Astrocyte (in vitro differentiated cells and primary cell): ENCODE measurements around the gene ACACB. TPM values are rescaled to one million over a fixed set of nuclear protein-coding genes. Genes with fewer than 3 reads are reported as not detected.

Experiments used
- DNase-seq: peaks from one replicate; pipeline ENCODE4 v3.0.0-alpha.2; 2010; ENCODE audit warnings: low read depth
- FAIRE-seq: peaks from 2 replicates; lab custom pipeline; 2011; peaks lifted over from hg19 to GRCh38; lab: Jason Lieb, UNC
- H2AFZ ChIP-seq: 2 replicates; pipeline ENCODE4 v1.6.0; 2012; ENCODE audit warnings: low read depth, low read length, inconsistent platforms
- H3K27ac ChIP-seq: 2 replicates; pipeline ENCODE4 v1.5.1; 2011; ENCODE audit warnings: low read depth, low read length, inconsistent platforms
- H3K27me3 ChIP-seq: 2 replicates; pipeline ENCODE4 v1.6.0; 2011; ENCODE audit warnings: low read length, inconsistent platforms; ENCODE audit not compliant: insufficient read depth
- H3K36me3 ChIP-seq: 2 replicates; pipeline ENCODE4 v1.5.1; 2011; ENCODE audit warnings: low read length, inconsistent platforms; ENCODE audit not compliant: insufficient read depth
- H3K4me1 ChIP-seq: 2 replicates; pipeline ENCODE4 v1.5.1; 2011; ENCODE audit warnings: low read length, inconsistent platforms; ENCODE audit not compliant: insufficient read depth
- H3K4me2 ChIP-seq: 2 replicates; pipeline ENCODE4 v1.6.0; 2012; ENCODE audit warnings: low read length, inconsistent platforms
- H3K4me3 ChIP-seq: 2 replicates; pipeline ENCODE4 v1.5.1; 2011; ENCODE audit warnings: low read depth, mild to moderate bottlenecking, low read length, inconsistent platforms; ENCODE audit not compliant: insufficient read depth
- H3K79me2 ChIP-seq: 2 replicates; pipeline ENCODE4 v1.6.0; 2012; ENCODE audit warnings: mild to moderate bottlenecking, low read length, inconsistent platforms; ENCODE audit not compliant: insufficient read depth
- H3K9ac ChIP-seq: 2 replicates; pipeline ENCODE4 v1.6.0; 2012; ENCODE audit warnings: mild to moderate bottlenecking, low read length, inconsistent platforms
- H3K9me3 ChIP-seq: 2 replicates; pipeline ENCODE4 v1.5.1; 2012; ENCODE audit warnings: low read depth, mild to moderate bottlenecking, low read length, inconsistent platforms; ENCODE audit not compliant: insufficient read depth
- H4K20me1 ChIP-seq: 2 replicates; pipeline ENCODE4 v1.6.0; 2012; ENCODE audit warnings: low read length, inconsistent platforms; ENCODE audit not compliant: insufficient read depth
- H3K27ac Mint-ChIP-seq: one replicate; pipeline ENCODE4 v1.8.0; 2021; ENCODE audit warnings: mild to moderate bottlenecking, mixed read lengths; ENCODE audit not compliant: unreplicated experiment
- H3K27me3 Mint-ChIP-seq: one replicate; pipeline ENCODE4 v1.8.0; 2021; ENCODE audit warnings: low read depth, mixed read lengths; ENCODE audit not compliant: unreplicated experiment
- H3K36me3 Mint-ChIP-seq: one replicate; pipeline ENCODE4 v1.8.0; 2021; ENCODE audit warnings: low read depth, mixed read lengths; ENCODE audit not compliant: unreplicated experiment
- H3K4me1 Mint-ChIP-seq: one replicate; pipeline ENCODE4 v1.8.0; 2021; ENCODE audit warnings: low read depth, mixed read lengths; ENCODE audit not compliant: unreplicated experiment
- H3K4me3 Mint-ChIP-seq: one replicate; pipeline ENCODE4 v1.8.0; 2021; ENCODE audit warnings: mild to moderate bottlenecking, moderate library complexity, mixed read lengths; ENCODE audit not compliant: unreplicated experiment
- H3K9me3 Mint-ChIP-seq: one replicate; pipeline ENCODE4 v1.8.0; 2021; ENCODE audit warnings: mild to moderate bottlenecking, mixed read lengths; ENCODE audit not compliant: unreplicated experiment
- EZH2 ChIP-seq: IDR thresholded peaks from 2 replicates; pipeline ENCODE4 v1.6.1; 2012; ENCODE audit warnings: mild to moderate bottlenecking, low read length, inconsistent platforms; ENCODE audit not compliant: insufficient read depth
- total RNA-seq: library from RNA; stranded (reverse); gene quantifications from 2 replicates; pipeline ENCODE4 v1.2.1, GENCODE V29; 2021
- TF ChIP-seq, protein P1 (sequence below): IDR thresholded peaks from 2 replicates; pipeline ENCODE4 v1.5.1; 2011; ENCODE audit warnings: low read depth, mild to moderate bottlenecking, inconsistent platforms, low read length, moderate library complexity; ENCODE audit not compliant: insufficient read depth

ACACB gene
- total RNA-seq, 1 donor from 2014 or later = 3.9 TPM

DNA sequence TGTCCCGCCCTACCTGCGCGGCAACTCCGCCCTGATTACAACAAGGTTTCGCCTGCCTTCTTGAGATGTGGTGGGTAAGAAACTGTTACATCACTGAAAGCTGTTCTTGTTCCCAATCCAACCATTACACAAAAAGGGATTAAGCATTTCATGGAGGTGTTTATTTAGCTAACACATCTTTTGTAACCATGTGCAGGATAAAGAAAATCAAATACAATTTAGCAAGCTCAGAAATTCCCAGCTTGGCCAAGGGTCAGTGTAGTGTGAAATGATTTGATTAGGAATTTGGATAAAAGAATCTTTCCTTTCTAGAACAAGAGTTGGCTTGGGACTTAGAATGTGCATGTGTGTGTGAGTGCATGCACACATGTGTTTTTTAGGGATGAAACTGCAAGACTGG, 186.4 kb downstream of the ACACB start:
- Histone ChIP-seq H3K9ac (no peak overlapping the region), H3K36me3 (no peaks in the 10 kb centered on the region), H3K4me3 (no peak overlapping the region), H3K9me3 (no peaks in the 10 kb centered on the region), H3K27me3 (peaks cover 35% of the 10 kb centered on the region), H3K4me1 (no peaks in the 10 kb centered on the region), H2AFZ (no peak overlapping the region), H4K20me1 (no peaks in the 10 kb centered on the region), H3K79me2 (no peaks in the 10 kb centered on the region), H3K4me2 (no peak overlapping the region), H3K27ac (no peak overlapping the region)
- Mint-ChIP-seq H3K27me3 (peaks cover 67% of the 10 kb centered on the region), H3K27ac (no peak overlapping the region), H3K9me3 (no peaks in the 10 kb centered on the region), H3K4me3 (no peak overlapping the region), H3K4me1 (no peaks in the 10 kb centered on the region), H3K36me3 (no peaks in the 10 kb centered on the region)
- DNase-seq (no peak), FAIRE-seq (no peak)
- no peak for TF ChIP-seq EZH2
- TF ChIP-seq, protein P1, sequence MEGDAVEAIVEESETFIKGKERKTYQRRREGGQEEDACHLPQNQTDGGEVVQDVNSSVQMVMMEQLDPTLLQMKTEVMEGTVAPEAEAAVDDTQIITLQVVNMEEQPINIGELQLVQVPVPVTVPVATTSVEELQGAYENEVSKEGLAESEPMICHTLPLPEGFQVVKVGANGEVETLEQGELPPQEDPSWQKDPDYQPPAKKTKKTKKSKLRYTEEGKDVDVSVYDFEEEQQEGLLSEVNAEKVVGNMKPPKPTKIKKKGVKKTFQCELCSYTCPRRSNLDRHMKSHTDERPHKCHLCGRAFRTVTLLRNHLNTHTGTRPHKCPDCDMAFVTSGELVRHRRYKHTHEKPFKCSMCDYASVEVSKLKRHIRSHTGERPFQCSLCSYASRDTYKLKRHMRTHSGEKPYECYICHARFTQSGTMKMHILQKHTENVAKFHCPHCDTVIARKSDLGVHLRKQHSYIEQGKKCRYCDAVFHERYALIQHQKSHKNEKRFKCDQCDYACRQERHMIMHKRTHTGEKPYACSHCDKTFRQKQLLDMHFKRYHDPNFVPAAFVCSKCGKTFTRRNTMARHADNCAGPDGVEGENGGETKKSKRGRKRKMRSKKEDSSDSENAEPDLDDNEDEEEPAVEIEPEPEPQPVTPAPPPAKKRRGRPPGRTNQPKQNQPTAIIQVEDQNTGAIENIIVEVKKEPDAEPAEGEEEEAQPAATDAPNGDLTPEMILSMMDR = no peak

DNA sequence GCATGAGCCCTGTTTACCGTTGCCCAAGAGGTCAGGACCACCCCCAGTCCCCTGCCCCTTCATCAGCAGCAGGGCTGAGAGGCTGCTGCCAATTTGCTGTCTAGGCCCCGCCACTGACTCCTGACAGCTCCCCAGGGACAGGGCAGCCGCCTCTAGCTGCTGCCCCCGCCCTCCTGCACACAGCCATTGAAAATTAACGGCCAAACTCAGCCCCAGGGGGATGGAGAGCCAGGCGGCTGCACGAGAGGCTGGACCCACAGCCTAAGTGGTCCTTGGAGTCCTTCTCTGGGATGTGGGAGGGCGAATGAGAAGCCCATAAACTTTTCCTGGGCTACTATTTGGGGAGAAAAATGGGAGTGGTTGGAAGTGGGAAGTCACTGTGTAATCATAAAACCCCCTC, 188.1 kb downstream of the ACACB start:
- Histone ChIP-seq H3K9ac (no peak overlapping the region), H3K79me2 (no peaks in the 10 kb centered on the region), H2AFZ (no peak overlapping the region), H3K4me1 (no peaks in the 10 kb centered on the region), H3K4me3 (no peak overlapping the region), H3K4me2 (no peak overlapping the region), H3K9me3 (no peaks in the 10 kb centered on the region), H3K27me3 (peaks cover 46% of the 10 kb centered on the region), H3K27ac (no peak overlapping the region), H4K20me1 (no peaks in the 10 kb centered on the region), H3K36me3 (no peaks in the 10 kb centered on the region)
- FAIRE-seq = no peak
- no peaks in the 10 kb centered on the region for H3K36me3 Mint-ChIP-seq
- DNase-seq = no peak
- H3K27me3 Mint-ChIP-seq = peaks cover 77% of the 10 kb centered on the region
- no peak overlapping the region for H3K4me3 Mint-ChIP-seq
- H3K4me1 Mint-ChIP-seq = no peaks in the 10 kb centered on the region
- H3K27ac Mint-ChIP-seq = no peak overlapping the region
- no peaks in the 10 kb centered on the region for H3K9me3 Mint-ChIP-seq
- TF ChIP-seq, protein P1 = no peak

DNA sequence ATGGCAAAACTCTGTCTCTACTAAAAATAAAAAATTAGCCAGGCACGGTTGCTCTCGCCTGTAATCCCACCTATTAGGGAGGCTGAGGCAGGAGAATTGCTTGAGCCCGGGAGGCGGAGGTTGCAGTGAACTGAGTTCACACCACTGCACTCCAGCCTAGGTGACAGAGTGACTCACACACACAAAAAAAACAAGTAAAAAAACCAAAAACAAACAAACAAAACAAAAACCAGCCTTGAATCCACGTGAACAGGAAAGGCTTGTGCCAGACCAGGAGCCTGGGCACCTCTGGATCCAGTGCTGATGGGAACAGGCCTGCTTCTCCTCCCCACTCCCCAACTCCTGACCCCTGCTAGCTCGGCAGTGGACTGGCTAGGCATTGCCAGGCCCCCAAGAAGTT, 189.2 kb downstream of the ACACB start:
- no peak for DNase-seq
- Histone ChIP-seq H3K36me3 (no peaks in the 10 kb centered on the region), H3K27me3 (peaks cover 53% of the 10 kb centered on the region), H3K4me3 (no peak overlapping the region), H2AFZ (no peak overlapping the region), H3K27ac (no peak overlapping the region), H3K9me3 (no peaks in the 10 kb centered on the region), H3K4me2 (no peak overlapping the region), H4K20me1 (no peaks in the 10 kb centered on the region), H3K4me1 (peaks cover 3% of the 10 kb centered on the region), H3K79me2 (no peaks in the 10 kb centered on the region), H3K9ac (no peak overlapping the region)
- TF ChIP-seq, protein P1 = no peak
- no peak for TF ChIP-seq EZH2
- no peaks in the 10 kb centered on the region for H3K9me3 Mint-ChIP-seq
- no peaks in the 10 kb centered on the region for H3K36me3 Mint-ChIP-seq
- no peak overlapping the region for H3K4me3 Mint-ChIP-seq
- H3K27me3 Mint-ChIP-seq = peaks cover 75% of the 10 kb centered on the region
- no peaks in the 10 kb centered on the region for H3K4me1 Mint-ChIP-seq
- FAIRE-seq = no peak
- H3K27ac Mint-ChIP-seq = no peak overlapping the region
